Type B pancreatic cell (in vitro differentiated cells): ENCODE data around the gene LHPP. TPM values are rescaled to one million over a fixed set of nuclear protein-coding genes. Genes with fewer than 3 reads are reported as not detected.
A peak's percentile ranks its signal among the peaks of the same experiment; 100 is the strongest.

Experiments used
- DNase-seq: peaks from one replicate; pipeline ENCODE4 v3.0.0; 2021; ENCODE audit warnings: mixed read lengths; ENCODE audit not compliant: unreplicated experiment; ENCODE audit errors: extremely low spot score
- H3K27ac Mint-ChIP-seq: 2 replicates; pipeline ENCODE4 v1.8.0; 2021; ENCODE audit warnings: mild to moderate bottlenecking, mixed read lengths
- H3K27me3 Mint-ChIP-seq: 2 replicates; pipeline ENCODE4 v1.8.0; 2021; ENCODE audit warnings: mixed read lengths
- H3K36me3 Mint-ChIP-seq: 2 replicates; pipeline ENCODE4 v1.8.0; 2021; ENCODE audit warnings: mixed read lengths
- H3K4me1 Mint-ChIP-seq: one replicate; pipeline ENCODE4 v1.8.0; 2021; ENCODE audit warnings: mixed read lengths; ENCODE audit not compliant: unreplicated experiment
- H3K4me3 Mint-ChIP-seq: 2 replicates; pipeline ENCODE4 v1.8.0; 2021; ENCODE audit warnings: mild to moderate bottlenecking, mixed read lengths
- H3K9me3 Mint-ChIP-seq: 2 replicates; pipeline ENCODE4 v1.8.0; 2021; ENCODE audit warnings: mixed read lengths
- CTCF ChIP-seq: fragments of 200-600 bp; sonication (generic); conservative IDR thresholded peaks from 2 replicates; pipeline ENCODE4 v1.5.0; 2021; ENCODE audit warnings: antibody characterized with exemption, mild to moderate bottlenecking
- total RNA-seq: library from RNA; stranded (reverse); gene quantifications from 2 replicates; pipeline ENCODE4 v1.2.1, GENCODE V29; 2021; ENCODE audit warnings: low replicate concordance

Gene LHPP
- total RNA-seq, 1 donor from 2014 or later = 12.7 TPM

GRCh38 chr10:124639206-124639605 lies 177.6 kb downstream of the LHPP start:
- DNase-seq = no peak
- peaks cover 20% of the 10 kb centered on the region for H3K4me1 Mint-ChIP-seq
- no peak for TF ChIP-seq CTCF
- H3K27ac Mint-ChIP-seq = no peak overlapping the region
- H3K9me3 Mint-ChIP-seq = no peaks in the 10 kb centered on the region
- H3K27me3 Mint-ChIP-seq = no peaks in the 10 kb centered on the region
- H3K36me3 Mint-ChIP-seq = peaks cover 8% of the 10 kb centered on the region
- no peak overlapping the region for H3K4me3 Mint-ChIP-seq

GRCh38 chr10:124639646-124640045 lies 178.0 kb downstream of the LHPP start:
- no peak overlapping the region for H3K4me3 Mint-ChIP-seq
- no peak for DNase-seq
- TF ChIP-seq CTCF = no peak
- H3K36me3 Mint-ChIP-seq = peaks cover 5% of the 10 kb centered on the region
- H3K27ac Mint-ChIP-seq = no peak overlapping the region
- no peaks in the 10 kb centered on the region for H3K9me3 Mint-ChIP-seq
- H3K4me1 Mint-ChIP-seq = peaks cover 20% of the 10 kb centered on the region
- H3K27me3 Mint-ChIP-seq = no peaks in the 10 kb centered on the region

DNA sequence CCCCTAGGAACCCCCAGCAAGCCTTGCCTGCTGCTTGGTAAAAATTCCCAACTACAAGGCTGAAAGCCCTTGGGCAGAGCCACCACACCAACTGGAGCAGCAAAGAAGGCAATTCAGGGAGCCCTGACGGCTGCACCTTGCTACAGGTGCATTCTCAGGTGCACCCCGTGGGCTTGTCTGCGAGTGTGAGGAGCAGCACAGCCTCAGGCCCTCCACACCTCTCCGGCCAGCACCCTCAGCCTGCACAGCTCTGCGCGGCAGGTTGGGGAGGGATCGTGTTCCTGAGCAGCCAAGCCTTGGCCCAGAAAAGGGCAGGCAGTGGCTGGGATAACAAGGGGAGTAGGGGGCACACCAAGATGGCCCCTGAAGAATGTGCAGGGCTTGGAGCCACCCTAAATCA lies 178.4 kb downstream of the LHPP start:
- DNase-seq = no peak
- Mint-ChIP-seq H3K27ac (no peak overlapping the region), H3K4me3 (no peak overlapping the region), H3K9me3 (no peaks in the 10 kb centered on the region), H3K27me3 (no peaks in the 10 kb centered on the region), H3K36me3 (peaks cover 5% of the 10 kb centered on the region), H3K4me1 (peaks cover 20% of the 10 kb centered on the region)
- no peak for TF ChIP-seq CTCF

DNA sequence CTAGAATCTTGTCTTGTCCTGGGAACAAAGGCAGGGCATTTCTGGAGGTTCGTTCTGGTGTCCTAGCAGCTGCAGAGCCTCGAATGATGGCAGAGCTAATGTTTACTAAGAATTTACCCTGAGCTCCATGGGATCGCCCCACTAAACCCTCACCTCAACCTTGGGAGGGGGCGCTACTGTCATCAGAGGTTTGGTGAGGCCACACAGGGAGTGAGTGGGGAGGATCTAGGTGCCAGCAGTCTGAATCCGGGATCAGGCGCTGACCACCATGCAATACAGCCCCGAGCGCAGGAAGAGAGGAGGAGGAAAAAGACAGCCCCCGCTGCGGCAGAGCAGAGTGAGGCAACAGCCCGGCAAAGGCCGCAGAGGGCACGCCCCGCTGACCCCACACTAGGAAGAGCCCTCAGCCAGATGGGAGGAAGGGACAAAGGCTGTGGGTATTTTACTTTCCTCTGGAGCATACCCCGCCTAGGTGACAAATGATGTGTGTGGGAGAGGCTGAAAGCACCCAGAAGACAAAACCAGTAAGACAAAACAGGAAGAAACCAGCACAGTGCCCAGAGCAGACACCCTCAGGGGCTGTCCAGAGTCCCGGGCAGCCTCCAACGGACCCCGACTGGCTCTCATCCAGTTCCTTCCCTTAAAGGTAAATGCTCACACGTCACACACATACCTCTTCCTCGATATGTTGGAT lies 179.1 kb downstream of the LHPP start:
- no peak for TF ChIP-seq CTCF
- Mint-ChIP-seq H3K4me1 (peaks cover 20% of the 10 kb centered on the region), H3K27ac (peak overlapping the region; percentile 65), H3K4me3 (no peak overlapping the region), H3K27me3 (no peaks in the 10 kb centered on the region), H3K9me3 (no peaks in the 10 kb centered on the region), H3K36me3 (peaks cover 5% of the 10 kb centered on the region)
- DNase-seq = no peak

DNA sequence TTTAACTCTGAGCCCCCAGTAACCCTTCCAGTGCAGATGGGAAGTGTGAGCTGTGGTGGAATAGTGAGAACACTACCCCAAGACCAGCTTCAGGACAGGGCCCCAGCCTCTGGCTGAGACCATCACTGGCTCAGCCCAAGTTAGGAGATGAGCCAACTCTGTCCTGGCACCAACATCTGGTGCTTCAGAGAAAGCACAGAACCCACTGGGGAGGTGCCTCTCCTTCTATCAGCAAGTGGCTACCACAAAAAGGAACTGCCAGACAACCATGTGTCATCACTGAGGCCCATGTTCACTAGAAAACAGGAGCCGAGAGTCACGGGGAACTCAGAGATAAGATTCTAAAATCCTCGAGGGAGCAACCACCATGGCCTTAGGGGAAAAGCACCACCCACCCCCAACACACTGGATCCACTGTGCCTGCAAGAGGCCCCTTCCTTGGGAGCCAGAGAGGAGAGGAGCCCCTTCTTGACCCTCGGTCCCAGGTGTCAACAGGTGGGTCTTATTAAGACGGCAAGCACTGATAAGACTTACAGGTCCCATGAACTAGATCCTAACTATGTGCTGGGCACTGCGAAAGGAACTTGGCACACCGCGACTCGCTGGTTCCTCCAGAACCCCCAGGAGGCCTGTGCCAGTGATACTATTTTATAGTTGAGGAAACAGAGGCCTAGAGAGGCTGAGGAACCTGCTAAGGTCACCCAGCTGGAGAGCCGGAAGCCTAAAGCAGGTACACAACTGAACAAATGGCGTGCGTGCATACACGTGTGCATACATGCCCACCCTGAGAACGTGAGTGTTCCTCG lies 179.9 kb downstream of the LHPP start:
- H3K27me3 Mint-ChIP-seq = no peaks in the 10 kb centered on the region
- DNase-seq = no peak
- peaks cover 5% of the 10 kb centered on the region for H3K36me3 Mint-ChIP-seq
- H3K9me3 Mint-ChIP-seq = no peaks in the 10 kb centered on the region
- H3K4me3 Mint-ChIP-seq = no peak overlapping the region
- peak overlapping the region; percentile 65 for H3K27ac Mint-ChIP-seq
- TF ChIP-seq CTCF = no peak
- peaks cover 27% of the 10 kb centered on the region for H3K4me1 Mint-ChIP-seq
